IPS-15b (cell line): ENCODE measurements around the gene ITPR2.

Source experiments
- H3K27me3 ChIP-seq: one replicate; pipeline ENCODE4 v1.6.1; 2013; ENCODE audit warnings: low read length; ENCODE audit not compliant: control insufficient read depth, insufficient read depth
- H3K36me3 ChIP-seq: one replicate; pipeline ENCODE4 v1.6.1; 2013; ENCODE audit warnings: low read length; ENCODE audit not compliant: control insufficient read depth, insufficient read depth
- H3K4me1 ChIP-seq: one replicate; pipeline ENCODE4 v1.6.1; 2013; ENCODE audit warnings: mild to moderate bottlenecking, low read length; ENCODE audit not compliant: control insufficient read depth, insufficient read depth
- H3K4me3 ChIP-seq: one replicate; pipeline ENCODE4 v1.5.1; 2013; ENCODE audit warnings: low read depth, low read length
- H3K9ac ChIP-seq: one replicate; pipeline ENCODE4 v1.6.1; 2013; ENCODE audit warnings: low read depth, mild to moderate bottlenecking, low read length
- H3K9me3 ChIP-seq: one replicate; pipeline ENCODE4 v1.6.1; 2013; ENCODE audit warnings: mild to moderate bottlenecking, low read length; ENCODE audit not compliant: control insufficient read depth, insufficient read depth

Gene ITPR2

GRCh38 chr12:26631846-26632245 lies 201.1 kb downstream of the ITPR2 start:
- no peaks in the 10 kb centered on the region for H3K27me3 ChIP-seq
- no peaks in the 10 kb centered on the region for H3K36me3 ChIP-seq
- H3K4me3 ChIP-seq, result no peak overlapping the region
- no peaks in the 10 kb centered on the region for H3K9me3 ChIP-seq
- peaks cover 4% of the 10 kb centered on the region for H3K4me1 ChIP-seq
- no peak overlapping the region for H3K9ac ChIP-seq

GRCh38 chr12:26630546-26631027 lies 202.4 kb downstream of the ITPR2 start:
- no peaks in the 10 kb centered on the region for H3K4me1 ChIP-seq
- no peak overlapping the region for H3K4me3 ChIP-seq
- H3K9me3 ChIP-seq, result no peaks in the 10 kb centered on the region
- no peaks in the 10 kb centered on the region for H3K36me3 ChIP-seq
- no peaks in the 10 kb centered on the region for H3K27me3 ChIP-seq
- no peak overlapping the region for H3K9ac ChIP-seq

- Histone ChIP-seq H3K4me3 (no peak overlapping the region), H3K9ac (no peak overlapping the region), H3K27me3 (no peaks in the 10 kb centered on the region), H3K4me1 (no peaks in the 10 kb centered on the region), H3K9me3 (no peaks in the 10 kb centered on the region), H3K36me3 (no peaks in the 10 kb centered on the region)
These were observed 203.1 kb downstream of the ITPR2 start for GRCh38 chr12:26629864-26630263.

- no peaks in the 10 kb centered on the region for H3K9me3 ChIP-seq
- H3K27me3 ChIP-seq, result no peaks in the 10 kb centered on the region
- H3K4me1 ChIP-seq, result no peaks in the 10 kb centered on the region
- H3K36me3 ChIP-seq, result no peaks in the 10 kb centered on the region
- H3K4me3 ChIP-seq, result no peak overlapping the region
- H3K9ac ChIP-seq, result no peak overlapping the region
These were observed 204.8 kb downstream of the ITPR2 start for GRCh38 chr12:26628234-26628633.

GRCh38 chr12:26627335-26627734 lies 205.7 kb downstream of the ITPR2 start:
- H3K36me3 ChIP-seq, result no peaks in the 10 kb centered on the region
- no peaks in the 10 kb centered on the region for H3K9me3 ChIP-seq
- H3K4me1 ChIP-seq, result no peaks in the 10 kb centered on the region
- no peaks in the 10 kb centered on the region for H3K27me3 ChIP-seq
- no peak overlapping the region for H3K9ac ChIP-seq
- H3K4me3 ChIP-seq, result no peak overlapping the region

GRCh38 chr12:26623136-26623535 lies 209.9 kb downstream of the ITPR2 start:
- Histone ChIP-seq H3K36me3 (no peaks in the 10 kb centered on the region), H3K4me3 (no peak overlapping the region), H3K9ac (no peak overlapping the region), H3K9me3 (no peaks in the 10 kb centered on the region), H3K27me3 (no peaks in the 10 kb centered on the region), H3K4me1 (no peaks in the 10 kb centered on the region)

- no peak overlapping the region for H3K9ac ChIP-seq
- no peaks in the 10 kb centered on the region for H3K9me3 ChIP-seq
- no peaks in the 10 kb centered on the region for H3K27me3 ChIP-seq
- no peak overlapping the region for H3K4me3 ChIP-seq
- H3K36me3 ChIP-seq, result no peaks in the 10 kb centered on the region
- no peaks in the 10 kb centered on the region for H3K4me1 ChIP-seq
These were observed 210.4 kb downstream of the ITPR2 start for GRCh38 chr12:26622601-26623000.

GRCh38 chr12:26621932-26622331 lies 211.1 kb downstream of the ITPR2 start:
- Histone ChIP-seq H3K36me3 (no peaks in the 10 kb centered on the region), H3K9ac (no peak overlapping the region), H3K9me3 (no peaks in the 10 kb centered on the region), H3K4me1 (no peaks in the 10 kb centered on the region), H3K27me3 (no peaks in the 10 kb centered on the region), H3K4me3 (no peak overlapping the region)

GRCh38 chr12:26620907-26621306 lies 212.1 kb downstream of the ITPR2 start:
- H3K4me3 ChIP-seq, result no peak overlapping the region
- no peaks in the 10 kb centered on the region for H3K27me3 ChIP-seq
- H3K9ac ChIP-seq, result no peak overlapping the region
- H3K9me3 ChIP-seq, result no peaks in the 10 kb centered on the region
- H3K36me3 ChIP-seq, result no peaks in the 10 kb centered on the region
- no peaks in the 10 kb centered on the region for H3K4me1 ChIP-seq

- Histone ChIP-seq H3K9me3 (no peaks in the 10 kb centered on the region), H3K4me1 (no peaks in the 10 kb centered on the region), H3K27me3 (no peaks in the 10 kb centered on the region), H3K4me3 (no peak overlapping the region), H3K36me3 (no peaks in the 10 kb centered on the region), H3K9ac (no peak overlapping the region)
These were observed 215.5 kb downstream of the ITPR2 start for GRCh38 chr12:26617513-26617912.

GRCh38 chr12:26614011-26614616 lies 218.9 kb downstream of the ITPR2 start:
- Histone ChIP-seq H3K27me3 (no peaks in the 10 kb centered on the region), H3K4me1 (no peaks in the 10 kb centered on the region), H3K9ac (no peak overlapping the region), H3K9me3 (no peaks in the 10 kb centered on the region), H3K36me3 (no peaks in the 10 kb centered on the region), H3K4me3 (no peak overlapping the region)

- Histone ChIP-seq H3K9ac (no peak overlapping the region), H3K4me3 (no peak overlapping the region), H3K36me3 (no peaks in the 10 kb centered on the region), H3K9me3 (no peaks in the 10 kb centered on the region), H3K27me3 (no peaks in the 10 kb centered on the region), H3K4me1 (no peaks in the 10 kb centered on the region)
These were observed 220.8 kb downstream of the ITPR2 start for GRCh38 chr12:26612203-26612602.
